CD1c-positive myeloid dendritic cell (primary cell): ENCODE measurements around the gene BCKDHB.
A peak's percentile ranks its signal among the peaks of the same experiment; 100 is the strongest.
"Not testable (repeated sequence)": the region's sequence is repeated elsewhere in the genome, so short reads cannot be mapped to it uniquely, and the experiment has no call there.

Experiments
- DNase-seq: peaks from one replicate; pipeline ENCODE4 v3.0.0-alpha.2; 2016; ENCODE audit errors: extremely low spot score

Gene BCKDHB

GRCh38 chr6:80106418-80107235, at the start of gene BCKDHB:
TSS of gene BCKDHB (plus strand) at chr6:80106671. CDS start at chr6:80106694, 23 bp downstream.
- DNase-seq: peak; percentile 99

GRCh38 chr6:80060774-80061173, 45.7 kb upstream of the BCKDHB start:
- DNase-seq: no peak

DNA sequence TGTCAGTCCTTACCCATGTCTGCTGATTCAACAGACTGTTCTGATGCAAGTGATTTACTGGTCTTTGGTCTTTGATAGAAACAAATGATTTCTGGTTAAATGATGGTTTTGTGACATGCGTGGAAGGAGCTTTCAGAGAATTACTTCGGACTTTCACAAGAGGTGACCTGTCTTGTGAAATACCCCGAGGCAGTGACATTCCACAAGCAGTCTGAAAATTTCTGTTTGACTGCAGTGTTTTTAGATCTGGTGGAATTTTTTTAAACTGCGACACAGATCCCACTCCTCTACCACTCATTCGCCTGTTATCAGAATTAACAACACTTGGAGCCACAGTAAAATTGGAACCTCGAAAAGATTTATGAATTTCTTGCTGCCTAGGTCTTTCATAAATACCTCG, 38.3 kb upstream of the BCKDHB start:
- not testable (repeated sequence) for DNase-seq

DNA sequence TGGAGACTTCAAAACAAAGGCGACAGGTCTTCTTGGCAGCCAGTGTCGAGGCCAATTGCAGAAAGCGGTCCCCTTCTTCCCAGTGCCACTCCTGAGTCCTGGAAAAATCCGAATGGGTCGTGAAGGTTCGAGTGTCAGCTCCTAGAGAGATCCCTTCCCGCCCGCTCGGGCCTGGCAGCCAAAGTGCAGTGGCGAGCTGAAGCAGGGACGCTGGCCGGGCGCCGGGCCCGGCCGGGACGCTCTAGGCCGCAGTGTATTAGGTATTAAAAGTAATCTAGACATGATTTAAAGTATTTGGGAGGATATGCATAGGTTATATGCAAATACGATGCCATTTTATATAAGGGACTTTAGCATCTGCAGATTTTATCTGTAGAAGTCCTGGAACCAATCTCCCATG, 36.0 kb upstream of the BCKDHB start:
- not testable (repeated sequence) for DNase-seq

- no peak for DNase-seq
Observed at GRCh38 chr6:80077067-80077466, 29.4 kb upstream of the BCKDHB start.

DNA sequence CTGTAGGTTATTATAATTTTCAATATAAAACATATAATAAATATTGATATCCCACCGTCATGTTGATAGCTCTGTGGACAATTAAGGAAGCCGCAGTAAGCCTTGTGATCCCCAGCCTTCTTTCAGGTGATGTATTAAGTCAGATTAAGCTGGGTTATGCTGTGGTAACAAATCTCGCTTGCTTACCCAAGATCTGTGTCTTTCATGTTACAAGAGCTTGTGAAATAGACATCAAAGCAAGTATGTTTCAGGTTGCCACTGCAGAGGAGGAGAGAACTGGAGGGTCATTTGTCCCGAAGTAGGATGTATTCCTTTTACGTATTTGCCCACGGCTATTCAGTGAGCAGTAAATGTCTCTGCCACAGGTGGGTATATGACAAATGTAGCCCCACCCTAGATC, 17.8 kb upstream of the BCKDHB start:
- no peak for DNase-seq

DNA sequence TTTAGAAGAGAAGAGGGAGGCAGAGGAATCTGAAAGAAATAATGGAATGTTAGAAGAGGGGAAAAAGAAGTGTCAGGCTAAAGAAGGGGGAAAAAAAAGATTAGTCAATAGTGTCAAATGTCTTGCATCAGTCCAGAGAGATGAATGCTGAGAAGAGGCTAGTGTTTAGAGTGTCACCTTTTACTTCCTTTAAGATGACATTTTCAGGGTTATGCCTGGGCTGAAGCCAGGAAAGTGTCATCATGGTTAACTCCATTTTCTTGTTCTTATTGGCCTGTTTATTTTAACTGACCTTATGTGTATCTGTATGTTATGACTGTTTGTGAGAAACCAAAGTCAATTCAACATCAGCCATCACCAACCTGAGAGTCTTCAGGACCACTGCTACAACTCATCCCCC, 15.0 kb upstream of the BCKDHB start:
- DNase-seq: no peak

DNA sequence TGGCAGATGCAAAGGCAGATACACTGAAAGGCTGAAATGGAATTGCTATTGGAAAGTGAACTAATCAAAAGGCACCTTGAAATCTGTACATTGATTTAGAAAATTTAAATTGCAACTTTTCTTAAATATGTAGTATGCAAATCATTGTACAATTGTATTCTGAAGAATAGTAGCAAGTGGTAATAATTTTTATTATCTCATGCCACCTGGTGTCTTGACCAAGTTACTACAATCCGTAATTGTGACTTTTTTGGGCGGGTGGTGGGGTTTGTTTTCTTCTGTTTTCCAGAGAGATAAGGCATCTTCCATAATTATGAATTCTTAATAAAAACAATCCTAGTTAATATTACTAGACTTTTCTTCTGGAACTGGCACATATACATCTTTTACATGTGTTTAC, 12.5 kb upstream of the BCKDHB start:
- DNase-seq: peak; percentile 63

DNA sequence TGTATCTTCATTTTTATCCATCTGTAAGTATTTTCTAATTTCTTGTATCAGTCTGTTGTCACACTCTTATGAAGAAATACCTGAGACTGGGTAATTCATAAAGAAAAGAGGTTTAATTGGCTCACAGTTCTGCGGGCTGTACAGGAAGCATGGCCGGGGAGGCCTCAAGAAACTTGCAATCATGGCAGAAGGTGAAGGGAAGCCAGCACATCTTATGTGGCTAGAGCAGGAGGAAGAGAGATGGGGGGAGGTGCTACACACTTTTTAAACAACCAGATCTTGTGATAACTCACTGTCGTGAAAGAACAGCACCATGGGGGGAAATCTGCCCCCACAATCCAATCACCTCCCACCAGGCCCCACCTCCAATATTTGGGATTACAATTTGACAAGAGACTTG, 10.9 kb upstream of the BCKDHB start:
- no peak for DNase-seq

DNA sequence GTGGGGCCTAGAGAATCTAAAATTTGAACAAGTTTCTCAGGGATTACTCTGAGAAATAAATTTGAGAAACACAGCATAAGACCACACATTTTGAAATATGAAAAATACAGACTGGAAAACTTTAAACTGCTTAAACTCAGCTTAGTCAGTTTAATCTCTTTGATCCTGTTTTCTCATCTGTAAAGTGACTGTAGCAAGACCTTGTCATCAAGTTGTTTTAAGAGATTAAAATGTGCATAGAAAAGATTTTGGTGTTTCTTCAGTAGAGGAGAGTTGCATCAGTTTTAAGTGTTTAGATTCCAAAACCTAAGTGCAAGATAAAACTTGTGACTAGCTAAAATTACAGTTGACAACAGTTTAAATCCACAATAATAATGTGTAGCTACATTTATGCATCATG, 8.1 kb upstream of the BCKDHB start:
- no peak for DNase-seq

DNA sequence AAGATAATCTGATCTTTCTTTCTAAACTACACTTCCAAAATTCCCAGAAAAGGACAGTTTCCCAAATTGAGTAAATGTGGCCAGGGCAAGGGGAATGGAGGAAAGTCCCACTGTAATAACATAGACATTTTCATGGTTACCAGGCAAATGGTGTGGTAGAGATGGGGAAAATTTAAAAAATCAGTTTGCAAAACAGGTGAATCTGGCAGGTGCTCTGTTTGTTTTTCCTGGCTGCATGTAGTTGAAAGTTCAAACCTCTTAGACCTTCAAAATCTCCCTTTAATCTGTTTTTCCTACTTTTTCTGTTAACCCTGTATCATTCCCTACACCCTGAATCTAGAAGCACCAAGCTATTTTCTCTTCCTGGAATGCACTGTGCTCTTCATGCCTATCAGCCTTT, 2.0 kb upstream of the BCKDHB start:
- no peak for DNase-seq

DNA sequence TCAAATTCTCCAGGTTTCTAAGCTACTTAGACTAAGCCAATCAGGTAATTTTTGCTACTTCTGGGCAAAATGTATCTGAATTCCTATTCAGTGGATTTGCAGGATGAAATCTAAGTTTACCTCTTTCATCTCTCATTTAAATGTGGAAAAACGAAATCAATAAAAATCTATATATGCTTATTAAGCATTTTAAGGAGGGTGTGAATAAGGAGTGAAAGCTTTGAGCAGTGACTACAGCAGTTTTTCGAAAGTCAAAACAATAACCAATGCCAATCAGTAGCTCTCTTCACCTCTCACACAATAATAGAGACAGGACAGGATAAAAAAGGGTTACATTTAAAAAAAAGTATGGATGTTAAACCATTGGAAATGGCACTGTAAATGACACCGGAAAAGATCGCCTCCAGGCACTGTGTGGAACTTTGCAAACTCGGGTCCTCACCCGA, 476 bp upstream of the BCKDHB start:
- no peak for DNase-seq

GRCh38 chr6:80122576-80122975, 16.1 kb downstream of the BCKDHB start:
- not testable (repeated sequence) for DNase-seq

- no peak for DNase-seq
Observed at GRCh38 chr6:80126657-80127345, 20.3 kb downstream of the BCKDHB start.

DNA sequence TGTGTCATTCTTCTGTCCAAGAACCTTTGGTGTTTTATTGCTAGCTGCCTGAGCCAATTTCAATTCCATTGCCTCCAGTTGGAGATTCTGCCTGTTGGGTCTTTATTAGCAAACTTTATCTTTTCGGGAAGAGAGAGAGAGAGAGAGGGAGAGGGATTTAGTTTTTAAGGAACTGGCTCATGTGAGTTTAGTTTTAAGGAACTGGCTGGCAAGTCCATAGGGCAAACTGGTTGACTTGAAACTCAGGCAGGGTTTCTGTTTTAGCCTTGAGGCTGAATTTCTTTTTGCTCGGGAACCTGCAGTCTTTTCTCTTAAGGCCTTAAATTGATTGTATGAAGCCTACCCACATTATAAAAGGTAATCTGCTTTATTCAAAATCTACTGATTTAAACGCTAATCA, 23.0 kb downstream of the BCKDHB start:
- no peak for DNase-seq

- peak; percentile 22 for DNase-seq
Observed at GRCh38 chr6:80133020-80133419, 26.5 kb downstream of the BCKDHB start.

- no peak for DNase-seq
Observed at GRCh38 chr6:80134065-80134464, 27.6 kb downstream of the BCKDHB start.

- DNase-seq: no peak
Observed at GRCh38 chr6:80142586-80142985, 36.1 kb downstream of the BCKDHB start.

GRCh38 chr6:80143419-80143937, 37.0 kb downstream of the BCKDHB start:
- no peak for DNase-seq

- DNase-seq: no peak
Observed at GRCh38 chr6:80144753-80145315, 38.4 kb downstream of the BCKDHB start.

GRCh38 chr6:80145509-80145908, 39.0 kb downstream of the BCKDHB start:
- DNase-seq: no peak

GRCh38 chr6:80145921-80146320, 39.5 kb downstream of the BCKDHB start:
- no peak for DNase-seq

- no peak for DNase-seq
Observed at GRCh38 chr6:80148220-80148619, 41.7 kb downstream of the BCKDHB start.
